Measurements from ENCODE around the gene INPP4B. TPM values are rescaled to one million over a fixed set of nuclear protein-coding genes. Genes with fewer than 3 reads are reported as not detected.

The INPP4B gene
- total RNA-seq, 2 experiments from 2014 or later, result 43.7 to 44.7 TPM

DNA sequence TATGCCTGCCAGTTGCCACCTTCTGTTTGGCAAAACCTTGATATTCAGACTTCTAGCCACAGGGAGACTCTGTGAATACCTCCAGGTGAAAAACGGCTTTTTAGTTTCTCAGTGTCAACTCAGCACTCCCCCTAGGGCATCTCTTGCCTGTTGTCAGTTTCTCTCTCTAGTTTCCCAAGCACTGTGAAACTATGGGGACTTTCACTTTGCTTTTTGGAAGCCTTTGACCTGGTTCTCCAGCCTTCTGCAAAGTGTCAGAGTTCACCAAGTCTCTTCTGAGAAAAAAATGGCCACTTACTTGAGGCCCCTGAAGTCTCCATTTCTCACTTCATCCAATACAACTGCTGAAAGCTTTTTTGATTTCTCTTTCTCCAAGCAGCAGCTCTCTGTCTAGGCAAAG is 521.5 kb downstream of the INPP4B start:
- no peak overlapping the region for H3K27ac Mint-ChIP-seq
- peaks cover 35% of the 10 kb centered on the region for H3K36me3 Mint-ChIP-seq (ENCODE audit: low read depth)
- H3K4me1 Mint-ChIP-seq (ENCODE audit: low read depth), result peaks cover 22% of the 10 kb centered on the region

DNA sequence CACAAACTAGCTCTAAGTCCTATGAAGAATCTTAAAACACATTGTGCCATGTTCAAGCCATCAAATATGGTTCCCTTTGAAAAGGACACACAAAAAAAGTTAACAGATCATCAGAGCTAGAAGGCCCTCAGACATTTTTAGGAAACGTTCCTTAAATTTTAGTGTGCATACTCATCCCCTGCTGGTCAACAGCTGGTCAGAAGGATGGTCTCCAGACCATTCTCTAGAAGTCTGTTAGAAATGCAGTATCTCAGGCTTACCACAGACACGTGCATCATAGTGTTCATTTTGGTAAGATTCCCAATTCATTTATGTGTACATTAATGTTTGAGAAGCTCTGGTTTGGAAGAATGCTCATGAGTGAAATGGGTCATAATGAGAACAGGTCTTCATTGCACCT is 523.1 kb downstream of the INPP4B start:
- CTCF ChIA-PET, result interaction anchor here (2.0 kb wide), 1 partner anchor 41 kb away, joined by 7 read pairs; no protein-coding TSS in a partner anchor
- POLR2A ChIA-PET, result no interaction called here
- H3K27ac Mint-ChIP-seq, result no peak overlapping the region

More for the DNA sequence above, 521.5 kb downstream of the INPP4B start:
- H3K27me3 Mint-ChIP-seq (ENCODE audit: low read depth), result no peaks in the 10 kb centered on the region
- ATAC-seq (no peak), DNase-seq (no peak)
- H3K9me3 Mint-ChIP-seq (ENCODE audit: insufficient read depth), result peaks cover 4% of the 10 kb centered on the region
- ChIA-PET CTCF (interaction anchor here (1.0 to 1.1 kb wide), 2 partner anchors 15 to 42 kb away, joined by 3 to 6 read pairs; no protein-coding TSS in a partner anchor), POLR2A (no interaction called here)
- H3K4me3 Mint-ChIP-seq, result no peak overlapping the region

GRCh38 chr4:142318280-142318679 is 527.8 kb downstream of the INPP4B start:
- Mint-ChIP-seq H3K4me3 (no peak overlapping the region), H3K4me1 (ENCODE audit: low read depth) (peaks cover 36% of the 10 kb centered on the region), H3K9me3 (ENCODE audit: insufficient read depth) (peaks cover 4% of the 10 kb centered on the region), H3K36me3 (ENCODE audit: low read depth) (peaks cover 42% of the 10 kb centered on the region), H3K27ac (no peak overlapping the region), H3K27me3 (ENCODE audit: low read depth) (no peaks in the 10 kb centered on the region)
- ChIA-PET CTCF (no interaction called here), POLR2A (no interaction called here)
- no peak for DNase-seq
- ATAC-seq, result no peak

More for the DNA sequence above, 523.1 kb downstream of the INPP4B start:
- H3K36me3 Mint-ChIP-seq (ENCODE audit: low read depth), result peaks cover 33% of the 10 kb centered on the region
- H3K27me3 Mint-ChIP-seq (ENCODE audit: low read depth), result no peaks in the 10 kb centered on the region
- DNase-seq (no peak), ATAC-seq (no peak)
- peaks cover 27% of the 10 kb centered on the region for H3K4me1 Mint-ChIP-seq (ENCODE audit: low read depth)
- no peak overlapping the region for H3K4me3 Mint-ChIP-seq
- H3K9me3 Mint-ChIP-seq (ENCODE audit: insufficient read depth), result peaks cover 4% of the 10 kb centered on the region

- Mint-ChIP-seq H3K4me3 (no peak overlapping the region), H3K36me3 (ENCODE audit: low read depth) (peaks cover 52% of the 10 kb centered on the region), H3K4me1 (ENCODE audit: low read depth) (peaks cover 41% of the 10 kb centered on the region), H3K9me3 (ENCODE audit: insufficient read depth) (peaks cover 4% of the 10 kb centered on the region), H3K27ac (no peak overlapping the region), H3K27me3 (ENCODE audit: low read depth) (no peaks in the 10 kb centered on the region)
- ATAC-seq, result no peak
- ChIA-PET CTCF (no interaction called here), POLR2A (no interaction called here)
- no peak for DNase-seq
These were observed 529.2 kb downstream of the INPP4B start for GRCh38 chr4:142316913-142317312.

DNA sequence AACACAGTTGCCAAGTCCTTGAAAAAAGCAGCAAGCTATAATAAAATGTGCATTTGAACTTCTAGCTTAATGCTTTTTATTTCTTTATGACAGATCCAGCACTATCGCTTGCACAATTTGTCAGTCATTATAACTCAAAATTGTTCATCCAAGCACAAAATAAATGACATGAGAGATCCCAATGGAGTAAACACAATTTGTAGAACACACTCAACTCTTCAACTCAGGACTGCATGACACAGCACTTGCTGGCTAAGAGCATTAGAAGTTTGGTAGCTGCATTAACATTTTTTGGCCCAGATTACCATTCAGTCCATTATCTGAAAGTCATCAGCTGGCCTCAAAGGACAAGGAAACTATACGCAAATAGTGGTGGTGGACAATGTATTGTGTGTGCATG is 530.1 kb downstream of the INPP4B start:
- ATAC-seq, result no peak
- Mint-ChIP-seq H3K27ac (no peak overlapping the region), H3K36me3 (ENCODE audit: low read depth) (peaks cover 55% of the 10 kb centered on the region), H3K4me1 (ENCODE audit: low read depth) (peaks cover 41% of the 10 kb centered on the region), H3K9me3 (ENCODE audit: insufficient read depth) (no peaks in the 10 kb centered on the region), H3K4me3 (no peak overlapping the region), H3K27me3 (ENCODE audit: low read depth) (no peaks in the 10 kb centered on the region)
- CTCF ChIA-PET, result no interaction called here
- no peak for DNase-seq
- POLR2A ChIA-PET, result no interaction called here

DNA sequence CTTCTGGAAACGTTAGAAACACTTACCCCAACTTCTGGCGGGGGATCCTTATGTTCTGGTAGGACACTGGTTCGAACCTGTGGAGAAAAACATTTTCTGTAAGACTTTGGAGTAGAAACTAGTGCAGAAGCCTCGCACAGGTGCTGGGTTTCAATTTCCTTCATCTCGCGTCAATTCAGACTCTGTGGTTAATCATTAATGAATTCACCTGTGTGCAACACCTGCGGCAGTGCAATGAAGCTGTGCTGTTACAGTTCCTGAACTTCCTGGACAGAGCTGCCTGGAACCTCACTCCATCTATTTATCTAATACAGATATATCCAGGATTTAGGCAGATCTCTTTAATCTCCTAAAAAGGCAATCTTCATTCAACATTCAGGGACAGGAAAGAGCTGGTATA is 531.4 kb downstream of the INPP4B start:
- no peak overlapping the region for H3K27ac Mint-ChIP-seq
- ATAC-seq (no peak), DNase-seq (no peak)
- no peaks in the 10 kb centered on the region for H3K27me3 Mint-ChIP-seq (ENCODE audit: low read depth)
- H3K4me1 Mint-ChIP-seq (ENCODE audit: low read depth), result peaks cover 30% of the 10 kb centered on the region
- H3K4me3 Mint-ChIP-seq, result no peak overlapping the region
- POLR2A ChIA-PET, result no interaction called here
- CTCF ChIA-PET, result no interaction called here
- H3K36me3 Mint-ChIP-seq (ENCODE audit: low read depth), result peaks cover 48% of the 10 kb centered on the region
- no peaks in the 10 kb centered on the region for H3K9me3 Mint-ChIP-seq (ENCODE audit: insufficient read depth)

- ATAC-seq, result no peak
- no peaks in the 10 kb centered on the region for H3K9me3 Mint-ChIP-seq (ENCODE audit: insufficient read depth)
- H3K36me3 Mint-ChIP-seq (ENCODE audit: low read depth), result peaks cover 44% of the 10 kb centered on the region
- H3K27ac Mint-ChIP-seq, result peak overlapping the region; percentile 43
- no peaks in the 10 kb centered on the region for H3K27me3 Mint-ChIP-seq (ENCODE audit: low read depth)
- H3K4me1 Mint-ChIP-seq (ENCODE audit: low read depth), result peaks cover 30% of the 10 kb centered on the region
- ChIA-PET POLR2A (interaction anchor here (0.6 kb wide), 1 partner anchor 501 kb away, joined by 3 read pairs; no protein-coding TSS in a partner anchor), CTCF (interaction anchor here (1.1 kb wide), 1 partner anchor 23 kb away, joined by 3 read pairs; no protein-coding TSS in a partner anchor)
- no peak for DNase-seq
- no peak overlapping the region for H3K4me3 Mint-ChIP-seq
These were observed 531.9 kb downstream of the INPP4B start for GRCh38 chr4:142314247-142314646.

DNA sequence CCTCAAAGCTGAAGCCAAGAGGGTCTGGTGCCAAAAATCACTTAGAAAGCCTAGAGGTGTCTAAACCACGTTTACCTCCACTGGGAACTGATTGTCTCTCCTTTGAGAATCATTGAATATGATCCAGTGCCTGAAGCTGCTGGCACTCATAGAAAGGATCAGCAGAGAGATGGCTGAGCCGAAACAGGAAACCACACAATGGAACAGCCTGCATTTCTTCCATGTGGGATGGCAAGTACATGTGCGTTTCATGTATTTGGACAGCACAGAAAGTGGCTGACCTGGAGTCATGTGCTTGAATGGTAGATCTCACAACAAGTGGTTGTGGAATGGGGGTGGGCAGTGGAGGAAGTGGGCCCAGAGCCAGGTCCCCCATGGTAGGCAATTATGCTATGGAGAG is 533.7 kb downstream of the INPP4B start:
- Mint-ChIP-seq H3K27ac (no peak overlapping the region), H3K9me3 (ENCODE audit: insufficient read depth) (no peaks in the 10 kb centered on the region), H3K4me1 (ENCODE audit: low read depth) (peaks cover 24% of the 10 kb centered on the region), H3K27me3 (ENCODE audit: low read depth) (no peaks in the 10 kb centered on the region), H3K36me3 (ENCODE audit: low read depth) (peaks cover 44% of the 10 kb centered on the region), H3K4me3 (no peak overlapping the region)
- ChIA-PET CTCF (interaction anchor here (0.9 kb wide), 1 partner anchor 40 kb away, joined by 3 read pairs; no protein-coding TSS in a partner anchor), POLR2A (no interaction called here)
- ATAC-seq (no peak), DNase-seq (no peak)

DNA sequence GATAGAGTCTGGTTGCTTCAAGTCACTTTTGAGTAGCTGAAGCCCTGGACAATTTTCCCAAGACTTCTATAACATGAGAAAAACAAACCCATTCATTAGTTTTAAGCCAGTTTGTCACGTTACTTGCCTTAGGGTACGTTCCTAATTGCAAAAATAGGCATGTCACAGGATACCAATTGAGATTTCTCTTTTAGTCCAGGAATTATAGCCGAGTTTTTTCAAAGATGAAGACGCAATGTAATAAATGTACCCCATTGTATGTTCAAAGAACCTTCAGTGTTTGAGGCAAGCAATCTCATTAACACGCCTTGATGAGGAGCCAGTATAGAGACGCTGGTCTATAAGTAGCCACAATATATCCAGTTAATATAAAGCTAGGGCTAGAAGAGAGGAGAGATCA is 534.2 kb downstream of the INPP4B start:
- no peaks in the 10 kb centered on the region for H3K27me3 Mint-ChIP-seq (ENCODE audit: low read depth)
- no peak for ATAC-seq
- CTCF ChIA-PET, result interaction anchor here (0.9 kb wide), 1 partner anchor 41 kb away, joined by 3 read pairs; no protein-coding TSS in a partner anchor
- no peak for DNase-seq
- POLR2A ChIA-PET, result interaction anchor here (0.6 kb wide), 1 partner anchor 16 kb away, joined by 3 read pairs; no protein-coding TSS in a partner anchor
- peaks cover 24% of the 10 kb centered on the region for H3K4me1 Mint-ChIP-seq (ENCODE audit: low read depth)
- no peaks in the 10 kb centered on the region for H3K9me3 Mint-ChIP-seq (ENCODE audit: insufficient read depth)
- no peak overlapping the region for H3K4me3 Mint-ChIP-seq
- H3K27ac Mint-ChIP-seq, result no peak overlapping the region
- H3K36me3 Mint-ChIP-seq (ENCODE audit: low read depth), result peaks cover 41% of the 10 kb centered on the region

GRCh38 chr4:142309772-142310171 is 536.3 kb downstream of the INPP4B start:
- H3K4me1 Mint-ChIP-seq (ENCODE audit: low read depth), result peaks cover 20% of the 10 kb centered on the region
- H3K36me3 Mint-ChIP-seq (ENCODE audit: low read depth), result peaks cover 44% of the 10 kb centered on the region
- H3K27ac Mint-ChIP-seq, result no peak overlapping the region
- ATAC-seq, result no peak
- no peak for DNase-seq
- H3K9me3 Mint-ChIP-seq (ENCODE audit: insufficient read depth), result no peaks in the 10 kb centered on the region
- no peak overlapping the region for H3K4me3 Mint-ChIP-seq
- CTCF ChIA-PET, result no interaction called here
- no peaks in the 10 kb centered on the region for H3K27me3 Mint-ChIP-seq (ENCODE audit: low read depth)
- POLR2A ChIA-PET, result no interaction called here

DNA sequence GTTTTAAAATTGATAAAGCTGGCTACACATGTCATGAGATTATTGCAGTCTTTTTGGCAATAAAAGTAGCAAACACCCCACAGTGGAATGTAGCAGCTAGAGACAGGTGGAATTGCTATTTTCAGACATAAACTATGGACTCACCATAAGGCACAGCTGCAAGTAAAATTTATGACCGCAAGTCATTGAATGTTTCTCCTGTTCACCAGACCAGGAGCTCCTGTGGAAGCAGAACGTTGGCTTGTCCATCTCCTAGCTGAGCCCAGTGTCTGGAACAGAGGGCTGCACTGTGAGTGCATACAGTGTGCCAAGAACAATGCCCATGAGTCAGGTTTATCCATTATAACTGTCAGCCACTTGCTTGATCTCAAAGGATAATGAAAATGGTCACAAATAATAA is 538.2 kb downstream of the INPP4B start:
- CTCF ChIA-PET, result interaction anchor here (1.0 to 2.4 kb wide), 2 partner anchors 11 to 23 kb away, joined by 3 to 7 read pairs; no protein-coding TSS in a partner anchor
- peaks cover 28% of the 10 kb centered on the region for H3K36me3 Mint-ChIP-seq (ENCODE audit: low read depth)
- no peak overlapping the region for H3K27ac Mint-ChIP-seq

DNA sequence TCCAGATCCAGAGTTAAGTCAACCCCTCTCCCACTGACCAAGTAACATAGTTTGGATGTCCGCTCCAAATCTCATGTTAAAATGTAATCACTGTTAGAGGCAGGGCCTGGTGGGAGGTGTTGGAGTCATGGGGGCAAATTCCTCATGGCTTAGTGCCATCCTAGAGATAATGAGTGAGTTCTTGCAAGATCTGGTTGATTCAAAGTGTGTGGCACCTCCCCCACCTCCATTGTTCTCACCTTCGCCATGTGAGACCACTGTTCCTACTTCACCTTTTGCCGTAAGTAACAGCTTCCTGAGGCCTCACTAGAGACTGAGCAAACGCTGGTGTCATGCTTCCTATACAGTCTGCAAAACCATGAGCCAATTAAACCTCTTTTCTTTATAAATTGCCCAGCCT is 548.8 kb downstream of the INPP4B start:
- DNase-seq (no peak), ATAC-seq (no peak)
- Mint-ChIP-seq H3K4me3 (no peak overlapping the region), H3K36me3 (ENCODE audit: low read depth) (peaks cover 56% of the 10 kb centered on the region), H3K9me3 (ENCODE audit: insufficient read depth) (no peaks in the 10 kb centered on the region), H3K27ac (no peak overlapping the region), H3K27me3 (ENCODE audit: low read depth) (no peaks in the 10 kb centered on the region), H3K4me1 (ENCODE audit: low read depth) (peaks cover 12% of the 10 kb centered on the region)
- CTCF ChIA-PET, result interaction anchor here (0.9 to 2.2 kb wide), 3 partner anchors 9 to 33 kb away, joined by 3 to 8 read pairs (median 7); no protein-coding TSS in a partner anchor
- POLR2A ChIA-PET, result no interaction called here

More for the DNA sequence above, 538.2 kb downstream of the INPP4B start:
- ATAC-seq (no peak), DNase-seq (no peak)
- POLR2A ChIA-PET, result no interaction called here
- H3K4me3 Mint-ChIP-seq, result no peak overlapping the region
- no peaks in the 10 kb centered on the region for H3K9me3 Mint-ChIP-seq (ENCODE audit: insufficient read depth)
- no peaks in the 10 kb centered on the region for H3K27me3 Mint-ChIP-seq (ENCODE audit: low read depth)
- peaks cover under 1% of the 10 kb centered on the region for H3K4me1 Mint-ChIP-seq (ENCODE audit: low read depth)

DNA sequence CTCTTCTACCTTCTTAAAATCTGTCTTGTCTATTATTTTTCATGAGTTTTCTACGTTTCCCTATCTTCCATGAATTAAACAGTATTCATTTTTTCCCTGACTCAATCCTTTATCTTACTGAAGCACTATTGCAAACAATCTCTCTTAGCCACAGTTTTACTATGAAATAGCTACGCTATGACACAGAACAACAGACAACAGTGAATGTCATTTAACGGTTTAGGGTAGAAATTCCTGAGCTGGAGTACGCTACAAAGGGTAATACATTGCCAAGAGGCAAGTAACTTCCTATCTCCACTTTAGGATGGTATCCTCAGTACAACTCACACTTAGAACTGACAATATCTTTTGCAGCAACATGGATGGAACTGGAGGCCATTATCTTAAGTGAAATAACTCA is 552.6 kb downstream of the INPP4B start:
- ATAC-seq, result no peak
- POLR2A ChIA-PET, result no interaction called here
- Mint-ChIP-seq H3K4me3 (no peak overlapping the region), H3K27ac (no peak overlapping the region), H3K9me3 (ENCODE audit: insufficient read depth) (no peaks in the 10 kb centered on the region), H3K27me3 (ENCODE audit: low read depth) (no peaks in the 10 kb centered on the region), H3K36me3 (ENCODE audit: low read depth) (peaks cover 51% of the 10 kb centered on the region), H3K4me1 (ENCODE audit: low read depth) (peaks cover 12% of the 10 kb centered on the region)
- DNase-seq, result no peak
- CTCF ChIA-PET, result interaction anchor here (1.0 to 3.5 kb wide), 2 partner anchors 10 to 61 kb away, joined by 3 to 20 read pairs; no protein-coding TSS in a partner anchor
